ENCODE results near the gene SPRY4.
"Not testable (repeated sequence)": the region's sequence is repeated elsewhere in the genome, so short reads cannot be mapped to it uniquely, and the experiment has no call there.

The SPRY4 gene

DNA sequence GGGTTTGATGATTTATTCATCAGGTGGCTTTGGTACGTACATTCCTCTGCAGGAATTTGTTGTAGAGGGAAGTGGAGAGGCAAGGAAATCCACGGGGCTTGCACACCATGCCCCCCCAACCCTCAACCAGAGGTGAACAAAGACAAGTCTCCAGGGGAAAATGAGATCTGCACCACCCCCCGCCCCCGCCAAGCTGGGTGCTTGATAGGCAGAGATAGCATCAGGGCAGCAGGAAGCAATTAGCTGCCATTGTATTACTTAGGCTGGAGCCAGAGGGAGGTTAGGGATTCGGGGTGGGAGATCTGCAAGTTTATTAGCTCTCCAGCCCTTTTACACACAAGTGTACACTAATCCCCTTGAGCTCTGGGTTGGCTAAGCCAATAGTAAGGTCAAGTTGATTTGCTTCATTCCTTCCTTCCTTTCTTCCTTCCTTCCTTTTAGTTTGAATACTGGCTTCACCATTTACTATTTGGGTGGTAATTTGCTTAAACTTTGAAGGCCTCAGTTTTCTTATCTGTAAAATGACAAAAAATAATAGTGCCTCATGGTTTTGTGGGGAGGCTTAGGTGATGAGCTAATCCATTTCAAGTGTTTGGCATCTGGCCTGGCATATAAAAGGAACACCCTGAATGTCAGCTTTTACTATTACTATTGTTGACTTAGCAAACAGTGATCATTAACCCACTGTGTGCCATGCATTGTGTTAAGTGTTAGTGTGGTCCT is 34.1 kb downstream of the SPRY4 start:
- peak; percentile 80 for DNase-seq

GRCh38 chr5:142289708-142290576 is 34.9 kb downstream of the SPRY4 start:
- no peak for DNase-seq

- DNase-seq: no peak
These were observed 36.9 kb downstream of the SPRY4 start for GRCh38 chr5:142287973-142288313.

- no peak for DNase-seq
These were observed 37.5 kb downstream of the SPRY4 start for GRCh38 chr5:142287096-142287972.

- DNase-seq: no peak
These were observed 38.7 kb downstream of the SPRY4 start for GRCh38 chr5:142286111-142286510.

DNA sequence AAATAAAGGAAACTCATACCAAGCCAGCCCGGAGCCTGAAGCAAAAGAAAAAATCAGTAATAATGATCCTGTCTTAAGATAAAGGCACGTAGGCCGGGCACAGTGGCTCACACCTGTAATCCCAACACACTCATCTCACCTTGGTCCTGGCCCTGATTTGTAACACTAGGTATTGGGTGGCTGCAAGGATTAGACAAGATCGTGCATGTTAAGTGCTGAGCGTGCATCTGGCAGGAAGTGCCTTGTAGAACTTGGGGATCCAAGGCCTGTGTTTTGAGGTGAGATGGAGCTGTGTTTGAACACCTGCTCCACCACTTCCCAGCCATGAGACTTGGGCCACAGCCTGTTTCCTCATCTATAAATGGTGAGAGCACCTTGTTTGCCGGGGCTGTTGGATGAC is 41.5 kb downstream of the SPRY4 start:
- no peak for DNase-seq

GRCh38 chr5:142281966-142282365 is 42.9 kb downstream of the SPRY4 start:
- no peak for DNase-seq

DNA sequence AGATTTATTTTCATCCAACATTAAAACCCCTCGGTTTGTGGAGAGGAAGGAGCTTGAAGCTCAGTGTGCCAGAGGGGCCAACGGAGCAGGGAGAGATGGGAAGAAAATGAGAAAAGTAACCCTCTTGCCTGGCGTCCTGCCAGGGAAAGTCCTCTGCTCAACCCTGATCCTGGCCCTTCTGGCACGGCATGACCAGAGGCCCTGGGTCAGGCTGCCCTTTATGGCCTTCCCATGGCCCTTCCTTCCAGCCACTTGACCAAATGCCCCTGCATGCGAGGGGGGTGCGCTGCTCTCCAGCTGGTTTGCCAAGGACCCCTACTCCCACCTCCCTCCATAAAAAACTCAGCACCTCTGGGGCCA is 43.8 kb downstream of the SPRY4 start:
- no peak for DNase-seq

DNA sequence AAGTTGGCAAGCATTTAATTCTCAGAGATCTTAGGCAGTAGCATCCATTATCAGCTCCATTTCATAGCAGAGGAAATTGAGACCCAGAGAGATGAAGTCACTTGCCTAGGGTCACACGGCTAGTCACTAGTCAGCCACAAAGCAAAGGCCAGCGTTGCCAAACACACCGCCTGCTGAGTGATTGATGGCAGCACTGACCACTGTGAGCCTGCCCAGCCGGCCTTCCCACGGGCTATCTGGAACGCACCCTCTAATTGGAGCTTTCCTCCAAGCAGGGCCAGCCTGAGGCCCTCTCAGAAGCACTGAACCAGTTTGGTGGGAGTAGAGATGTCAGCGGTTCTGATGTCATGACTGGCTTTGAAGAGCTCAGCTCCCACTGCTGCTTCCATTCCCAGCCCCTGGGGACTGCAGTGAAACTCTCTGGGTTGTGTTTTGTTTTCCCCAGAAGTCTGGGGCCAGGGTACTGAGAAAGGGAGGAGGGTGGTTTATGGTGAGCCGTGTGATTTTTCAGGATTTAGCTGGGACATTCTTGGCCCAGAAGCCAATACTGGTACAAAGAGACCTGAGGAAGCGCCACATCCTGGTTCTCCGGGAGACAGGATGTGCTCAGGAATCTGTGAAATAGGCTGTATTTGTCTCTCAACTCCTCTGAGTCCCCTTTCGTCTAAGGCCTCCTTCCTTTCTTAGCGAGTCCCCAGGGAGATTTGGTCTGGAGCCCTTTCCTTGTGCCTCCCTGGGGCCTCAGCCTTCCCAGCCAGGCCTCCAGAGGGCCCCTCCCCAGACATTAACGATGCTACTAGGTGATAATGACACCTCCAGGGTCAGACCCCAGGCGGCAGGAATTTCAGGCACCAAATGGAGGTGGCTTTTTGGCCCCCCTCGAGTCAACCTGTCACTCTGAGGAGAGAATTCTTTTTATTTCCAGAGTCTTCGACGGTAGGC is 44.5 kb downstream of the SPRY4 start:
- no peak for DNase-seq

GRCh38 chr5:142278627-142279026 is 46.2 kb downstream of the SPRY4 start:
- DNase-seq: no peak

DNA sequence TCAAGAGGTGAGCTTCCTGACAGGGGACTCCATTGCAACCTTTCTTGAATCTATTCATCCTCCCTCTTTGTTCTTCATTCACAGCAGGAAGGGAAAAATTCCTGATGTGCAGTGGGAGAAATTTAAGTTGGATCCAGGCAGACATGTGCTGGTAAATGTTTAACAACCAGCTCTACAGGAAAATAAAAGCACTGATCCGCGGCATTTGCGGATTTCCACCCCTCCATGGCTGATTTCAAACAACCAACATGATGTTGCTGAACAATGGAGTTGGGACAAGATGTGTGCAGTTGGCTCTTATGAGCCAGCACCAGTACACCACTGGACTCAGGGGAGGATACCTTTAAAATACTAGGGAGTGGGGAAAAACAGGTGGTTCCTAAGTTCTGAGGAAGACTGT is 47.0 kb downstream of the SPRY4 start:
- DNase-seq: no peak

DNA sequence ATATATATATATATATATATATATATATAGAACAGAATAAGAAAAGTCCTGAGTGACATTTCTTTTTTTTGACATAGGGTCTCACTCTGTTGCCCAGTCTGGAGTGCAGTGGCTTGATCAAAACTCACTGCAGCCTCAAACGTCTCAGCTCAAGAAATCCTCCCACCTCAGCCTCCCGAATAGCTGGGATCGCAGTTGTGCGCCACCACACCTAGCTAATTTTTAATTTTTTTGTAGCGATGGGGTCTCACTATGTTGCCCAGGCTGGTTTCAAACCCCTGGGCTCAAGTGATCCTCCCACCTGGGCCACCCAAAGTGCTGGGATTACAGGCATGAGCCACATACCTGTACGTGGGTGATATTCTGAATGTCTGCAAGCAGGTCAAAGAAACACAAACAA is 48.3 kb downstream of the SPRY4 start:
- no peak for DNase-seq

DNA sequence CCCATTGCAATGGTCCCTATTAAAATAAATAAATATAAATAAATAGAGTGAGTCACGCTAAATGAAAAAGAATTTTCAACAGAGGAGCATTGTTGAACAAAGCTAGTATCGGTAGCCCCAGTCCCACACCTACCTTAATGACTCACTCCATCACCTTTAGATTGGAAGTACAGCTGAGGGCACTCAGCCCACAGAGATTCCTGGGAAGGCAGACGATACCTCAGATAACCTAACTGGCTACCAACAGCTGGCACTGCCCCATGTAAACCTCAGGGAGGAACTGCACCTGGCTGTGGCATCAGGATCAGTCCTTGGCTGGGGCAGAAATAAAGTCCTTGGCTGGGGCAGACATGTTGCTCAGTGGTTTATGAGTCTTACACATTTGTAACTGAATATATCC is 49.3 kb downstream of the SPRY4 start:
- no peak for DNase-seq

DNA sequence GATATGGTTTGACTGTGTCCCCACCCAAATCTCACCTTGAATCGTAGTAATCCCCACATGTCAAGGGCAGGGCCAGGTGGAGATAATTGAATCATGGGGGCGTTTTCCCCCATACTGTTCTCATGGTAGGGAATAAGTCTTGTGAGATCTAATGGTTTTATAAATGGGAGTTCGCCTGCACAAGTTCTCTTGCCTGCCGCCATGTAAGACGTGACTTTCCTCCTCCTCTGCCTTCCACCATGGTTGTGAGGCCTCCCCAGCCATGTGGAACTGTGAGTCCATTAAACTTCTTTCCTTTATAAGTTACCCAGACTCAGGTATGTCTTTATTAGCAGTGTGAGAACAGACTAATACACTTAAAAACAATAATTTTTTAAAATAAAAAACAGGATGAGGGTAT is 52.2 kb downstream of the SPRY4 start:
- DNase-seq: not testable (repeated sequence)

GRCh38 chr5:142264084-142264483 is 60.7 kb downstream of the SPRY4 start:
- DNase-seq: not testable (repeated sequence)

DNA sequence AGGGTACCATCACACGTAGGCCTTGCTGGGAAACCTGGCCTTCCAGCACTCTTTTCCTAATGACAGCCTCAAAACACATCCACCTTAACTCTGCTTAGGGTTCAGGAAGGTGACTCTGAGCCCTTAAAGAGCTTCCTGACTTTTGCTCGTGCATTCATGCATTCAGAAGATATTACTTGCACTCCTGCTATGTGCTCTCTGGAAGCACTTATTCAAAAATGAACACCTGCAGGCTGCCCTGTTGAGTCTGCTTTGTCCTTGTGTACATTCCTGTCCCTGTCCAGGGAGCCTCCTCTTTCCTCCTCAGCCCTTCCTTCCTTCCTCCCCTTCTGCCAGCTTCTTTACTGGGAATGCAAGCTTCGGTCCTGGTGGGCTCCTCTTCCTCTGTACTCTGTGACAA is 61.5 kb downstream of the SPRY4 start:
- DNase-seq: no peak

GRCh38 chr5:142262683-142263082 is 62.1 kb downstream of the SPRY4 start:
- no peak for DNase-seq

Measured in NCI-H774 (cell line).